HCT116 (cell line): Measurements from ENCODE around the gene PGM2L1.

Source experiments
- CTCF ChIP-seq, 3 experiments: fragments of 200-600 bp in 1 of 3; sonication (generic) in 1 of 3; IDR thresholded peaks in 2 of 3; conservative IDR thresholded peaks in 1 of 3; 2 replicates each; pipeline ENCODE4 v1.5.1; 2012 to 2017; ENCODE audit warnings: low read depth in 2 of 3, low read length in 2 of 3, antibody characterized with exemption in 1 of 3, borderline replicate concordance in 1 of 3, control low read depth in 1 of 3, mild to moderate bottlenecking in 1 of 3, mixed read lengths in 1 of 3, mixed run types in 1 of 3, moderate library complexity in 1 of 3; ENCODE audit not compliant: insufficient read depth in 1 of 3
- EZH2 ChIP-seq: fragments of 200-600 bp; sonication (generic); IDR thresholded peaks from 2 replicates; pipeline ENCODE4 v1.6.1; 2017; ENCODE audit warnings: antibody characterized with exemption, mixed run types
- POLR2A ChIP-seq: IDR thresholded peaks from 2 replicates; pipeline ENCODE4 v1.7.0; 2011; ENCODE audit warnings: borderline replicate concordance; ENCODE audit not compliant: insufficient read depth, insufficient read length; ENCODE audit errors: extremely low read depth
- POLR2AphosphoS5 ChIP-seq: IDR thresholded peaks from 2 replicates; pipeline ENCODE4 v1.6.1; 2011; ENCODE audit warnings: mild to moderate bottlenecking, low read depth, low read length, moderate library complexity
- RAD21 ChIP-seq: IDR thresholded peaks from 2 replicates; pipeline ENCODE4 v1.6.1; 2012; ENCODE audit warnings: low read depth, mild to moderate bottlenecking
- SIN3A ChIP-seq: IDR thresholded peaks from 2 replicates; pipeline ENCODE4 v1.6.1; 2012; ENCODE audit warnings: low read depth

GRCh38 chr11:74282914-74283371, 115.3 kb downstream of the PGM2L1 start:
- TF ChIP-seq EZH2 (no peak), POLR2AphosphoS5 (no peak), CTCF (IDR thresholded peaks at IDR 0.05 in 2 of 3, conservative IDR thresholded peaks at IDR 0.05 in 1 of 3; ENCODE audit: borderline replicate concordance in 1 of 3, insufficient read depth in 1 of 3, low read depth in 2 of 3, low read length in 2 of 3) (no peak), SIN3A (no peak), POLR2A (no peak), RAD21 (no peak)
